Measurements from ENCODE around the gene AKTIP.

DNA sequence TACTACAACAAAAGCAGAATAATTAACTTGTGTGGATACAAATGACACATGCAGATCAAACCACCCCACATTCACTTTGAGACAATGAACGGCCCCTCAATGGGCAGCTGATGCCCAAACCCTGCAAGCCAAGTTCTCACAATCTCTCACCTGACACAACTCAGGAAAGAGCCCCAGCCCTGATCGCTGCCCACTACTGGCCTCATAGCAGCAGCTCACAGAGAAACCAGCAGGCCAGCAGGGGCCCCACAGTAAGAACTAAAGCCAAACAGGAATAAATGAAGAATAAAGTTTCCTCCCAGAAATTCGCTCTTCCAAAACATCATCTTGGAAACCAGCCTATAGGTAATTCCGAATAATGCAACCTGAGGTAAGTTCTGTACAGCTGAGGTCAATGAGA lies 7.7 kb downstream of the AKTIP start:
- TF ChIP-seq, protein P1, sequence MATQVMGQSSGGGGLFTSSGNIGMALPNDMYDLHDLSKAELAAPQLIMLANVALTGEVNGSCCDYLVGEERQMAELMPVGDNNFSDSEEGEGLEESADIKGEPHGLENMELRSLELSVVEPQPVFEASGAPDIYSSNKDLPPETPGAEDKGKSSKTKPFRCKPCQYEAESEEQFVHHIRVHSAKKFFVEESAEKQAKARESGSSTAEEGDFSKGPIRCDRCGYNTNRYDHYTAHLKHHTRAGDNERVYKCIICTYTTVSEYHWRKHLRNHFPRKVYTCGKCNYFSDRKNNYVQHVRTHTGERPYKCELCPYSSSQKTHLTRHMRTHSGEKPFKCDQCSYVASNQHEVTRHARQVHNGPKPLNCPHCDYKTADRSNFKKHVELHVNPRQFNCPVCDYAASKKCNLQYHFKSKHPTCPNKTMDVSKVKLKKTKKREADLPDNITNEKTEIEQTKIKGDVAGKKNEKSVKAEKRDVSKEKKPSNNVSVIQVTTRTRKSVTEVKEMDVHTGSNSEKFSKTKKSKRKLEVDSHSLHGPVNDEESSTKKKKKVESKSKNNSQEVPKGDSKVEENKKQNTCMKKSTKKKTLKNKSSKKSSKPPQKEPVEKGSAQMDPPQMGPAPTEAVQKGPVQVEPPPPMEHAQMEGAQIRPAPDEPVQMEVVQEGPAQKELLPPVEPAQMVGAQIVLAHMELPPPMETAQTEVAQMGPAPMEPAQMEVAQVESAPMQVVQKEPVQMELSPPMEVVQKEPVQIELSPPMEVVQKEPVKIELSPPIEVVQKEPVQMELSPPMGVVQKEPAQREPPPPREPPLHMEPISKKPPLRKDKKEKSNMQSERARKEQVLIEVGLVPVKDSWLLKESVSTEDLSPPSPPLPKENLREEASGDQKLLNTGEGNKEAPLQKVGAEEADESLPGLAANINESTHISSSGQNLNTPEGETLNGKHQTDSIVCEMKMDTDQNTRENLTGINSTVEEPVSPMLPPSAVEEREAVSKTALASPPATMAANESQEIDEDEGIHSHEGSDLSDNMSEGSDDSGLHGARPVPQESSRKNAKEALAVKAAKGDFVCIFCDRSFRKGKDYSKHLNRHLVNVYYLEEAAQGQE (IDR thresholded peaks at IDR 0.05; ENCODE audit: insufficient read depth in 1 of 2, low read depth in 2 of 2, low read length in 2 of 2), result no peak
- TF ChIP-seq POLR2AphosphoS5 (IDR thresholded peaks at IDR 0.05; ENCODE audit: low read depth, low read length) (no peak), SIN3A (IDR thresholded peaks at IDR 0.05; ENCODE audit: borderline replicate concordance, insufficient read depth, low read length) (no peak), FOXP2 (optimal IDR thresholded peaks at IDR 0.05; ENCODE audit: borderline replicate concordance, extremely low read depth, extremely low read length, insufficient read depth) (no peak), TAF1 (IDR thresholded peaks at IDR 0.05; ENCODE audit: borderline replicate concordance, insufficient read depth, low read length) (no peak)

Measured in PFSK-1 (cell line).